ENCODE measurements around the gene CMYA5. TPM values are rescaled to one million over a fixed set of nuclear protein-coding genes. Genes with fewer than 3 reads are reported as not detected.
"Not testable (repeated sequence)": the region's sequence is repeated elsewhere in the genome, so short reads cannot be mapped to it uniquely, and the experiment has no call there.

Gene CMYA5
- total RNA-seq, 2 experiments from 2014 or later: 0.21 to 0.25 TPM

GRCh38 chr5:79774855-79775237, 85.2 kb downstream of the CMYA5 start:
- H3K4me3 Mint-ChIP-seq: no peak overlapping the region
- H3K36me3 Mint-ChIP-seq (ENCODE audit: low read depth): no peaks in the 10 kb centered on the region
- DNase-seq (no peak), ATAC-seq (no peak)
- no peaks in the 10 kb centered on the region for H3K27me3 Mint-ChIP-seq
- no peaks in the 10 kb centered on the region for H3K9me3 Mint-ChIP-seq (ENCODE audit: low read depth)
- no peak overlapping the region for H3K27ac Mint-ChIP-seq
- ChIA-PET CTCF (interaction anchor here (1.1 kb wide), 1 partner anchor 70 kb away, joined by 3 read pairs; no protein-coding TSS in a partner anchor), POLR2A (no interaction called here)
- H3K4me1 Mint-ChIP-seq: peaks cover 13% of the 10 kb centered on the region
- intact Hi-C loops (cut with DNase I, micrococcal nuclease): no loop called here

GRCh38 chr5:79784741-79785140, 95.1 kb downstream of the CMYA5 start:
- CTCF ChIA-PET: interaction anchor here (0.6 kb wide), 1 partner anchor 72 kb away, joined by 3 read pairs; no protein-coding TSS in a partner anchor
- H3K27me3 Mint-ChIP-seq; H3K27ac Mint-ChIP-seq; H3K4me3 Mint-ChIP-seq; DNase-seq; H3K36me3 Mint-ChIP-seq (ENCODE audit: low read depth); H3K4me1 Mint-ChIP-seq; H3K9me3 Mint-ChIP-seq (ENCODE audit: low read depth); ATAC-seq; intact Hi-C loops (cut with DNase I, micrococcal nuclease): not testable (repeated sequence)
- POLR2A ChIA-PET: interaction anchor here (0.6 kb wide), 1 partner anchor 605 kb away, joined by 5 read pairs; no protein-coding TSS in a partner anchor

GRCh38 chr5:79785983-79786382, 96.3 kb downstream of the CMYA5 start:
- ATAC-seq (no peak), DNase-seq (no peak)
- no peaks in the 10 kb centered on the region for H3K4me1 Mint-ChIP-seq
- intact Hi-C loops (cut with DNase I, micrococcal nuclease): no loop called here
- no peak overlapping the region for H3K27ac Mint-ChIP-seq
- H3K9me3 Mint-ChIP-seq (ENCODE audit: low read depth): no peaks in the 10 kb centered on the region
- POLR2A ChIA-PET: no interaction called here
- no peaks in the 10 kb centered on the region for H3K27me3 Mint-ChIP-seq
- CTCF ChIA-PET: no interaction called here
- no peak overlapping the region for H3K4me3 Mint-ChIP-seq
- no peaks in the 10 kb centered on the region for H3K36me3 Mint-ChIP-seq (ENCODE audit: low read depth)

GRCh38 chr5:79787448-79787847, 97.8 kb downstream of the CMYA5 start:
- ATAC-seq: no peak
- Mint-ChIP-seq H3K9me3 (ENCODE audit: low read depth) (no peaks in the 10 kb centered on the region), H3K27ac (no peak overlapping the region), H3K4me1 (no peaks in the 10 kb centered on the region), H3K4me3 (no peak overlapping the region), H3K27me3 (no peaks in the 10 kb centered on the region), H3K36me3 (ENCODE audit: low read depth) (no peaks in the 10 kb centered on the region)
- CTCF ChIA-PET: no interaction called here
- intact Hi-C loops (cut with DNase I, micrococcal nuclease): no loop called here
- DNase-seq: no peak
- POLR2A ChIA-PET: no interaction called here

- H3K27ac Mint-ChIP-seq: no peak overlapping the region
- no peaks in the 10 kb centered on the region for H3K9me3 Mint-ChIP-seq (ENCODE audit: low read depth)
- ATAC-seq: no peak
- intact Hi-C loops (cut with DNase I, micrococcal nuclease): no loop called here
- H3K4me1 Mint-ChIP-seq: peaks cover 3% of the 10 kb centered on the region
- H3K27me3 Mint-ChIP-seq: no peaks in the 10 kb centered on the region
- DNase-seq: no peak
- H3K4me3 Mint-ChIP-seq: no peak overlapping the region
- CTCF ChIA-PET: no interaction called here
- H3K36me3 Mint-ChIP-seq (ENCODE audit: low read depth): no peaks in the 10 kb centered on the region
- POLR2A ChIA-PET: no interaction called here
Observed at GRCh38 chr5:79791843-79792242, 102.2 kb downstream of the CMYA5 start.

- POLR2A ChIA-PET: no interaction called here
- H3K36me3 Mint-ChIP-seq (ENCODE audit: low read depth): no peaks in the 10 kb centered on the region
- H3K27me3 Mint-ChIP-seq: no peaks in the 10 kb centered on the region
- peaks cover 3% of the 10 kb centered on the region for H3K4me1 Mint-ChIP-seq
- H3K9me3 Mint-ChIP-seq (ENCODE audit: low read depth): no peaks in the 10 kb centered on the region
- DNase-seq: no peak
- ATAC-seq: no peak
- no peak overlapping the region for H3K27ac Mint-ChIP-seq
- H3K4me3 Mint-ChIP-seq: no peak overlapping the region
- intact Hi-C loops (cut with DNase I, micrococcal nuclease): no loop called here
- CTCF ChIA-PET: interaction anchor here (1.6 kb wide), 1 partner anchor 10 kb away, joined by 5 read pairs; no protein-coding TSS in a partner anchor
Observed at GRCh38 chr5:79792463-79792862, 102.8 kb downstream of the CMYA5 start.

GRCh38 chr5:79793304-79793703, 103.7 kb downstream of the CMYA5 start:
- ChIA-PET CTCF (interaction anchor here (0.5 to 1.6 kb wide), 2 partner anchors 9 to 1459 kb away, joined by 3 to 5 read pairs; no protein-coding TSS in a partner anchor), POLR2A (no interaction called here)
- no peak for ATAC-seq
- H3K9me3 Mint-ChIP-seq (ENCODE audit: low read depth): no peaks in the 10 kb centered on the region
- H3K36me3 Mint-ChIP-seq (ENCODE audit: low read depth): no peaks in the 10 kb centered on the region
- H3K27me3 Mint-ChIP-seq: no peaks in the 10 kb centered on the region
- intact Hi-C loops (cut with DNase I, micrococcal nuclease): no loop called here
- peaks cover 3% of the 10 kb centered on the region for H3K4me1 Mint-ChIP-seq
- H3K27ac Mint-ChIP-seq: no peak overlapping the region
- no peak overlapping the region for H3K4me3 Mint-ChIP-seq
- DNase-seq: no peak

- H3K4me3 Mint-ChIP-seq: no peak overlapping the region
- no peaks in the 10 kb centered on the region for H3K36me3 Mint-ChIP-seq (ENCODE audit: low read depth)
- DNase-seq (no peak), ATAC-seq (peak; percentile 30)
- CTCF ChIA-PET: interaction anchor here (0.5 to 1.6 kb wide), 3 partner anchors 8 to 1460 kb away, joined by 3 to 5 read pairs (median 3); no protein-coding TSS in a partner anchor
- peaks cover 3% of the 10 kb centered on the region for H3K4me1 Mint-ChIP-seq
- intact Hi-C loops (cut with DNase I, micrococcal nuclease): no loop called here
- no peaks in the 10 kb centered on the region for H3K27me3 Mint-ChIP-seq
- no peak overlapping the region for H3K27ac Mint-ChIP-seq
- POLR2A ChIA-PET: no interaction called here
- H3K9me3 Mint-ChIP-seq (ENCODE audit: low read depth): no peaks in the 10 kb centered on the region
Observed at GRCh38 chr5:79793722-79794121, 104.1 kb downstream of the CMYA5 start.

- CTCF ChIA-PET: interaction anchor here (0.6 to 1.2 kb wide), 2 partner anchors 10 to 42 kb away, joined by 3 read pairs; no protein-coding TSS in a partner anchor
- ATAC-seq: no peak
- Mint-ChIP-seq H3K27ac (no peak overlapping the region), H3K4me3 (no peak overlapping the region), H3K9me3 (ENCODE audit: low read depth) (no peaks in the 10 kb centered on the region), H3K4me1 (peaks cover 3% of the 10 kb centered on the region), H3K36me3 (ENCODE audit: low read depth) (no peaks in the 10 kb centered on the region), H3K27me3 (no peaks in the 10 kb centered on the region)
- DNase-seq: no peak
- intact Hi-C loops (cut with DNase I, micrococcal nuclease): no loop called here
- POLR2A ChIA-PET: no interaction called here
Observed at GRCh38 chr5:79794347-79794746, 104.7 kb downstream of the CMYA5 start.

- Mint-ChIP-seq H3K27ac (no peak overlapping the region), H3K4me3 (no peak overlapping the region), H3K9me3 (ENCODE audit: low read depth) (no peaks in the 10 kb centered on the region), H3K27me3 (no peaks in the 10 kb centered on the region), H3K36me3 (ENCODE audit: low read depth) (no peaks in the 10 kb centered on the region), H3K4me1 (peaks cover 4% of the 10 kb centered on the region)
- ATAC-seq (no peak), DNase-seq (no peak)
- CTCF ChIA-PET: no interaction called here
- POLR2A ChIA-PET: no interaction called here
- intact Hi-C loops (cut with DNase I, micrococcal nuclease): no loop called here
Observed at GRCh38 chr5:79795764-79796398, 106.2 kb downstream of the CMYA5 start.

- CTCF ChIA-PET: no interaction called here
- DNase-seq (no peak), ATAC-seq (no peak)
- Mint-ChIP-seq H3K4me1 (peaks cover 16% of the 10 kb centered on the region), H3K27me3 (no peaks in the 10 kb centered on the region), H3K27ac (no peak overlapping the region), H3K4me3 (no peak overlapping the region), H3K9me3 (ENCODE audit: low read depth) (no peaks in the 10 kb centered on the region), H3K36me3 (ENCODE audit: low read depth) (no peaks in the 10 kb centered on the region)
- POLR2A ChIA-PET: no interaction called here
- intact Hi-C loops (cut with DNase I, micrococcal nuclease): no loop called here
Observed at GRCh38 chr5:79798893-79799590, 109.4 kb downstream of the CMYA5 start.
